Fibroblast of lung (primary cell): ENCODE measurements around the gene ANGPT4. TPM values are rescaled to one million over a fixed set of nuclear protein-coding genes. Genes with fewer than 3 reads are reported as not detected.
A peak's percentile ranks its signal among the peaks of the same experiment; 100 is the strongest.

Source experiments
- DNase-seq, 2 donors: peaks; one replicate each; pipeline versions ENCODE4 v3.0.0 to v3.0.0-alpha.2; 2010; ENCODE audit warnings: low read depth in 2 of 2
- H2AFZ ChIP-seq: 2 replicates; pipeline ENCODE4 v1.5.1; 2012; ENCODE audit warnings: low read length, control low read depth, inconsistent platforms
- H3K27ac ChIP-seq: 2 replicates; pipeline ENCODE4 v1.5.1; 2011; ENCODE audit warnings: low read length, control low read depth; ENCODE audit not compliant: insufficient read depth
- H3K27me3 ChIP-seq: 2 replicates; pipeline ENCODE4 v1.5.1; 2011; ENCODE audit warnings: mild to moderate bottlenecking, low read length; ENCODE audit not compliant: control insufficient read depth, insufficient read depth
- H3K36me3 ChIP-seq: 2 replicates; pipeline ENCODE4 v1.5.1; 2011; ENCODE audit warnings: low read length; ENCODE audit not compliant: control insufficient read depth, insufficient read depth
- H3K4me1 ChIP-seq: 2 replicates; pipeline ENCODE4 v1.5.1; 2011; ENCODE audit warnings: low read length; ENCODE audit not compliant: control insufficient read depth, insufficient read depth; ENCODE audit errors: extremely low read depth
- H3K4me2 ChIP-seq: 2 replicates; pipeline ENCODE4 v1.5.1; 2011; ENCODE audit warnings: low read length, control low read depth; ENCODE audit not compliant: insufficient read depth; ENCODE audit errors: extremely low read depth
- H3K4me3 ChIP-seq, 4 experiments: fragments of 200-600 bp in 1 of 4; sonication (generic) in 1 of 4; replicated peaks in 1 of 4; 2 replicates each; pipeline ENCODE4 v1.5.1; 2011 to 2016; ENCODE audit warnings: low read length in 4 of 4, low read depth in 3 of 4, mild to moderate bottlenecking in 3 of 4, control low read depth in 2 of 4, inconsistent platforms in 1 of 4, mixed read lengths in 1 of 4; ENCODE audit not compliant: insufficient read depth in 1 of 4; ENCODE audit errors: control extremely low read depth in 1 of 4
- H3K79me2 ChIP-seq: 2 replicates; pipeline ENCODE4 v1.5.1; 2012; ENCODE audit warnings: mild to moderate bottlenecking, low read length, inconsistent platforms; ENCODE audit not compliant: control insufficient read depth, insufficient read depth
- H3K9ac ChIP-seq: 2 replicates; pipeline ENCODE4 v1.5.1; 2011; ENCODE audit warnings: mild to moderate bottlenecking, low read length, control low read depth; ENCODE audit not compliant: insufficient read depth
- H3K9me3 ChIP-seq: 2 replicates; pipeline ENCODE4 v1.5.1; 2012; ENCODE audit warnings: low read depth, low read length; ENCODE audit not compliant: control insufficient read depth, insufficient read depth
- H4K20me1 ChIP-seq: 2 replicates; pipeline ENCODE4 v1.5.1; 2011; ENCODE audit warnings: low read length; ENCODE audit not compliant: control insufficient read depth, insufficient read depth; ENCODE audit errors: extremely low read depth
- CTCF ChIP-seq, 2 donors: IDR thresholded peaks in 1 of 2; conservative IDR thresholded peaks in 1 of 2; 1 replicate in 1 of 2; 2 replicates in 1 of 2; pipeline ENCODE4 v1.5.1; 2011 to 2012; ENCODE audit warnings: low read length in 2 of 2, control low read depth in 1 of 2, inconsistent platforms in 1 of 2, low read depth in 1 of 2, mild to moderate bottlenecking in 1 of 2
- EZH2 ChIP-seq: IDR thresholded peaks from 2 replicates; pipeline ENCODE4 v1.5.1; 2012; ENCODE audit warnings: low read length, control low read depth, mild to moderate bottlenecking; ENCODE audit errors: missing control alignments
- polyA plus RNA-seq, 2 donors: library from polyadenylated mRNA; depleted of rRNA in 1 of 2; stranded (reverse) in 1 of 2; unstranded in 1 of 2; fragments of >200 nt; gene quantifications; 2 replicates each; pipeline ENCODE4 v1.2.1, GENCODE V29; 2011 to 2012; ENCODE audit warnings: missing spikeins in 1 of 2
- total RNA-seq: library from RNA; depleted of rRNA; stranded (reverse); fragments of >200 nt; gene quantifications from 2 replicates; pipeline ENCODE4 v1.2.1, GENCODE V29; 2014

The ANGPT4 gene
- total and polyA plus RNA-seq, 2 donors (not counting 1 experiment from before 2014, with no cell fraction given): under 0.01 TPM; not detected in 1

DNA sequence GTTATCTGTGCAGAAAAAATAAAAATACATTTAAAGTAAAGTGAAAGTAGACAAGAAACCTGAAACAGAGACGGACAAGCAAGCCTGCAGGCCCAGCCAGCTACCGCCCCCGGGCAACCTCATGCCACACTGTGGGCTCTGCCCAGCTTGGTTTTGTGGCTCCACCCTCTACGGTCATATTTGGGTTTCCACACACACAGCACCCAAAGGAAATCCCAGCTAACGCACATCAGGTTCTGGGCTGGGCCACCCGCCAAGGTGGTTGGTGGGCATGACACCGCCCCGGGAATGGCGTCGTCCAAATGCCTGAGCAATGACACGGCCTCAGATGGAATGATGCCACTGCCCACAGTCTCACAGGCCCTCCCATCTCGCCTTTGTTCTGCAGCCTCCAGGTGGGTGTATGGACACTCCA lies 59.8 kb downstream of the ANGPT4 start:
- TF ChIP-seq CTCF (conservative IDR thresholded peaks at IDR 0.05 in 1 of 2, IDR thresholded peaks at IDR 0.05 in 1 of 2; ENCODE audit: low read depth in 1 of 2, low read length in 2 of 2) (no peak), EZH2 (no peak)
- Histone ChIP-seq H2AFZ (no peak overlapping the region), H3K36me3 (no peaks in the 10 kb centered on the region), H3K4me3 (no peak overlapping the region), H3K27me3 (no peaks in the 10 kb centered on the region), H3K4me1 (peaks cover 5% of the 10 kb centered on the region), H4K20me1 (no peaks in the 10 kb centered on the region), H3K4me2 (no peak overlapping the region), H3K27ac (no peak overlapping the region), H3K79me2 (no peaks in the 10 kb centered on the region), H3K9ac (no peak overlapping the region), H3K9me3 (no peaks in the 10 kb centered on the region)
- DNase-seq: peak; percentile 51 to 85

DNA sequence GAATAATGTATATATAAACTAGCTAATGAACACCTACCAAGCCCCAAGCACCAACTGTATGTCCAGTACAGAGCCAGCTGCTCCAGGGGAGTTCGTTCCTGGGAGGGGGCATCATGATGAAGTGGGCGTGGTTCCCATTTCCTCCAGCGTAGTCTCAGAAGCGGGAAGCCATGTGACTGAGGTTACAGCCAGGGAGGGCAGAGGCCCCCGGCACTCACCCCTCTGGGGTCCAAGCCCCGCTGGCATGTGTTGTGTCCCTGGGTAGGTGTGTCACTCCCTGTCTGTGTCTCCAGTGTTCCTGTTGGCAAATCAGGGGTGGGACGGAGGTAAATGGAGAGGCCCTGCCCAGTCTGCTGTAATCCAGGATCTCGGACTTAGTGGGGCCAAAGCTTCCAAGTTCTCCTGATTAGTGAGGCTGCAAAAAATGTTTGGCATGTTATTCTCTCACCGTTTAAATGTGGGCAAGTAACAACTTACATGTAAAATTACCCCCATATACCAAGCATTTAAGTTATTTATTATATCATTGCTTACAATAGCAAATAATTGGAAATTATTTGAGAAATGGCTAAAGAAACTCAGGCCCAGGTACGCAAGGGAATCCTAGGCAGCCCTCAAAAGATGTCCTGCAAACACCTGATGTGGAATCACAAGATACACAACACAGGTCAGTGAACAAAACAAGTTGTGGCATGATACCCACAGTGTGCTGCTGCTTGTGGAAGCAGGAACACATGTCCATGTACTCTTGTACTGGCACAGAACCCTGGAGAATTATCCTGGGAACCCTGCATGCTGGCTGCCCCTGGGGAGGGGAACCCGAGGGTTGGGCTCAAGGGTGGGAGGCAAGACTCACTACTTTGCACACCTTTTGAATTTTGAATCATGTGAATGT lies 60.4 kb downstream of the ANGPT4 start:
- H3K4me3 ChIP-seq: no peak overlapping the region
- DNase-seq: peak in 1 of 2 donors; percentile 50
- TF ChIP-seq CTCF (conservative IDR thresholded peaks at IDR 0.05 in 1 of 2, IDR thresholded peaks at IDR 0.05 in 1 of 2; ENCODE audit: low read depth in 1 of 2, low read length in 2 of 2): no peak
- no peak for TF ChIP-seq EZH2
- no peaks in the 10 kb centered on the region for H3K79me2 ChIP-seq
- no peak overlapping the region for H2AFZ ChIP-seq
- H4K20me1 ChIP-seq: no peaks in the 10 kb centered on the region
- no peak overlapping the region for H3K4me2 ChIP-seq
- no peaks in the 10 kb centered on the region for H3K36me3 ChIP-seq
- no peak overlapping the region for H3K27ac ChIP-seq
- no peaks in the 10 kb centered on the region for H3K27me3 ChIP-seq
- H3K9me3 ChIP-seq: no peaks in the 10 kb centered on the region
- peaks cover 5% of the 10 kb centered on the region for H3K4me1 ChIP-seq
- H3K9ac ChIP-seq: no peak overlapping the region

DNA sequence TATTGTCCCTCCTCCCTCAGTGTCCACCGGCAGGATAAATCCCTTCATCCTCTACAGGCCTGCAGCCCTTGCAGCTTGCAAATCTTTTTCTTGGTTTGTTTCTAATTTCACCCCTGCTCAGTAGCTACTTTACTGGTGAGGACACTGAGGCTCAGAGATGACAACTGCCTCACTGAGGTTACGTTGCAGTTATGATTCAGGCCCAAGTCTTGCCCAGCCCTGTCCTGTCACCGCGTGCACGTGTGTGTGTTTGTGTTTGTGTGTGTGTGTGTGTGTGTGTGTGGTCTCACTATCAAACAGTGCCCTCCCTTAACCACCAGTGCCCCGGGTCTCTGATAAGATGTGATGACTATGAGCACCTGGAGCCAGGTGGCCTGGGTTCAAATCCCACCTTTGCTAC lies 61.5 kb downstream of the ANGPT4 start:
- Histone ChIP-seq H3K9ac (no peak overlapping the region), H3K79me2 (no peaks in the 10 kb centered on the region), H4K20me1 (no peaks in the 10 kb centered on the region), H3K36me3 (no peaks in the 10 kb centered on the region), H3K27me3 (no peaks in the 10 kb centered on the region), H3K4me3 (no peak overlapping the region), H3K4me1 (peaks cover 5% of the 10 kb centered on the region), H3K4me2 (no peak overlapping the region), H2AFZ (no peak overlapping the region), H3K9me3 (no peaks in the 10 kb centered on the region), H3K27ac (no peak overlapping the region)
- TF ChIP-seq CTCF (conservative IDR thresholded peaks at IDR 0.05 in 1 of 2, IDR thresholded peaks at IDR 0.05 in 1 of 2; ENCODE audit: low read depth in 1 of 2, low read length in 2 of 2) (no peak), EZH2 (no peak)
- DNase-seq: no peak
